Measurements from ENCODE around the gene VASH1. TPM values are rescaled to one million over a fixed set of nuclear protein-coding genes. Genes with fewer than 3 reads are reported as not detected.
A peak's percentile ranks its signal among the peaks of the same experiment; 100 is the strongest.

The VASH1 gene
- total and polyA plus RNA-seq, 2 experiments from 2014 or later, result 0.78 to 2.8 TPM

DNA sequence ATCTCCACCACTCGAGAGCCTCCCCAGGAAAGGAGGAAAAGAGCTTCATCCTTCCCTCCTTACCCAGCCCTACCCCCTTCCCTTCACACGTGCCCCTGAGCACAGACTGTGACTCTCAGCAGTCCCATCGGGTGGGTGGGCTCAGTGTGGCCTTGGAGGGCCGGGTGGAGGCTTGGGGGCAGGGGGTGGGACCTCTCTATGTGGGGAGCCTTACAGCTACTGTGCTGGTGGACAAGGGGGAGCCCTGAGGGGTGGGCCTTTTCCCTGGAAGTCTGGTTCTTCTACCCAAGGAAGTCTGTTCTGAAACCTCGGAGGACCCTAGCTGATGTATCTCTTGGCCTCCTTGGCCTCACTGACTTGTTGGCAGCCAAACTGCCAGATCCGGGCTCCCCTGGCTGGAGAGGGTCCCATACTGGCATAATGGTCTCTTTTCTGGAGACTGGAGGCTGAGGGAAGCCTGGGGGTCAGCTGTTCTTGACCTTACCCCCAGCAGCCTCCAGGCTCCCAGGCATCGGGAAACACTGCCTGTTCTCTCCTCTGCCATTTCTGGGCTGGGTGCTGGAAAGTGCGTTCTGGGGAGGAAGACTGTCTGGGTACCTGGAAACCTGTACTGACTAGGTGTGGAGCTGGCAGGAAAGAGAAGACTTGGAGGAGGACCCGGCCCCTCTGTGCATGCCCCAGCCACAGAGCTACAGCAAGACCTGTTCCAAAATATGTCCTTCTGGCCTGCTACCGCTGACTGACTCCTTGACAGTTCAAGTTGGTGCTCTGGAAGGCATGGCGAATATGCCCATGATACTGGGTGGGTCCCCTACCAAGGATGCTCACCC lies 7.6 kb downstream of the VASH1 start:
- Mint-ChIP-seq H3K4me3 (peak overlapping the region; percentile 47; the same call in 1 of the 3 replicates), H3K27ac (no peak overlapping the region)
- no peak for DNase-seq (ENCODE audit: low spot score)

More for the DNA sequence above, 7.6 kb downstream of the VASH1 start:
- H3K79me2 ChIP-seq (replicated peaks; ENCODE audit: insufficient read depth), result no peaks in the 10 kb centered on the region
- 0 out of 2 replicates have a peak overlapping the region, but pooled peaks have one; percentile 52 for H2AFZ ChIP-seq
- peak overlapping the region; percentile 79 for H3K4me2 ChIP-seq
- H3F3A ChIP-seq (replicated peaks; ENCODE audit: low read depth), result no peaks in the 10 kb centered on the region
- Mint-ChIP-seq H3K27me3 (ENCODE audit: insufficient read depth, low read depth, poor library complexity) (peaks cover 13% of the 10 kb centered on the region), H3K36me3 (ENCODE audit: low read depth) (no peaks in the 10 kb centered on the region), H3K4me1 (peaks cover 27% of the 10 kb centered on the region), H3K9me3 (0 out of 3 replicates have a peak, but pooled peaks cover 4% of the 10 kb centered on the region)
- no peak for ATAC-seq
- TF ChIP-seq ZNF114 (CRISPR knock-in tag; IDR thresholded peaks at IDR 0.05), result no peak
- no peak for TF ChIP-seq EZH2phosphoT487 (IDR thresholded peaks at IDR 0.05; ENCODE audit: unreplicated experiment)
- no peak for TF ChIP-seq CREB1 (CRISPR knock-in tag; IDR thresholded peaks at IDR 0.05; ENCODE audit: low read depth)
- no peak for TF ChIP-seq JUNB (IDR thresholded peaks at IDR 0.05; ENCODE audit: unreplicated experiment)
- TF ChIP-seq, protein P1, sequence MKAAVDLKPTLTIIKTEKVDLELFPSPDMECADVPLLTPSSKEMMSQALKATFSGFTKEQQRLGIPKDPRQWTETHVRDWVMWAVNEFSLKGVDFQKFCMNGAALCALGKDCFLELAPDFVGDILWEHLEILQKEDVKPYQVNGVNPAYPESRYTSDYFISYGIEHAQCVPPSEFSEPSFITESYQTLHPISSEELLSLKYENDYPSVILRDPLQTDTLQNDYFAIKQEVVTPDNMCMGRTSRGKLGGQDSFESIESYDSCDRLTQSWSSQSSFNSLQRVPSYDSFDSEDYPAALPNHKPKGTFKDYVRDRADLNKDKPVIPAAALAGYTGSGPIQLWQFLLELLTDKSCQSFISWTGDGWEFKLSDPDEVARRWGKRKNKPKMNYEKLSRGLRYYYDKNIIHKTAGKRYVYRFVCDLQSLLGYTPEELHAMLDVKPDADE (IDR thresholded peaks at IDR 0.05), result no peak
- TF ChIP-seq ZNF331 (CRISPR knock-in tag; IDR thresholded peaks at IDR 0.05; ENCODE audit: low read depth), result no peak
- TF ChIP-seq, protein P2, sequence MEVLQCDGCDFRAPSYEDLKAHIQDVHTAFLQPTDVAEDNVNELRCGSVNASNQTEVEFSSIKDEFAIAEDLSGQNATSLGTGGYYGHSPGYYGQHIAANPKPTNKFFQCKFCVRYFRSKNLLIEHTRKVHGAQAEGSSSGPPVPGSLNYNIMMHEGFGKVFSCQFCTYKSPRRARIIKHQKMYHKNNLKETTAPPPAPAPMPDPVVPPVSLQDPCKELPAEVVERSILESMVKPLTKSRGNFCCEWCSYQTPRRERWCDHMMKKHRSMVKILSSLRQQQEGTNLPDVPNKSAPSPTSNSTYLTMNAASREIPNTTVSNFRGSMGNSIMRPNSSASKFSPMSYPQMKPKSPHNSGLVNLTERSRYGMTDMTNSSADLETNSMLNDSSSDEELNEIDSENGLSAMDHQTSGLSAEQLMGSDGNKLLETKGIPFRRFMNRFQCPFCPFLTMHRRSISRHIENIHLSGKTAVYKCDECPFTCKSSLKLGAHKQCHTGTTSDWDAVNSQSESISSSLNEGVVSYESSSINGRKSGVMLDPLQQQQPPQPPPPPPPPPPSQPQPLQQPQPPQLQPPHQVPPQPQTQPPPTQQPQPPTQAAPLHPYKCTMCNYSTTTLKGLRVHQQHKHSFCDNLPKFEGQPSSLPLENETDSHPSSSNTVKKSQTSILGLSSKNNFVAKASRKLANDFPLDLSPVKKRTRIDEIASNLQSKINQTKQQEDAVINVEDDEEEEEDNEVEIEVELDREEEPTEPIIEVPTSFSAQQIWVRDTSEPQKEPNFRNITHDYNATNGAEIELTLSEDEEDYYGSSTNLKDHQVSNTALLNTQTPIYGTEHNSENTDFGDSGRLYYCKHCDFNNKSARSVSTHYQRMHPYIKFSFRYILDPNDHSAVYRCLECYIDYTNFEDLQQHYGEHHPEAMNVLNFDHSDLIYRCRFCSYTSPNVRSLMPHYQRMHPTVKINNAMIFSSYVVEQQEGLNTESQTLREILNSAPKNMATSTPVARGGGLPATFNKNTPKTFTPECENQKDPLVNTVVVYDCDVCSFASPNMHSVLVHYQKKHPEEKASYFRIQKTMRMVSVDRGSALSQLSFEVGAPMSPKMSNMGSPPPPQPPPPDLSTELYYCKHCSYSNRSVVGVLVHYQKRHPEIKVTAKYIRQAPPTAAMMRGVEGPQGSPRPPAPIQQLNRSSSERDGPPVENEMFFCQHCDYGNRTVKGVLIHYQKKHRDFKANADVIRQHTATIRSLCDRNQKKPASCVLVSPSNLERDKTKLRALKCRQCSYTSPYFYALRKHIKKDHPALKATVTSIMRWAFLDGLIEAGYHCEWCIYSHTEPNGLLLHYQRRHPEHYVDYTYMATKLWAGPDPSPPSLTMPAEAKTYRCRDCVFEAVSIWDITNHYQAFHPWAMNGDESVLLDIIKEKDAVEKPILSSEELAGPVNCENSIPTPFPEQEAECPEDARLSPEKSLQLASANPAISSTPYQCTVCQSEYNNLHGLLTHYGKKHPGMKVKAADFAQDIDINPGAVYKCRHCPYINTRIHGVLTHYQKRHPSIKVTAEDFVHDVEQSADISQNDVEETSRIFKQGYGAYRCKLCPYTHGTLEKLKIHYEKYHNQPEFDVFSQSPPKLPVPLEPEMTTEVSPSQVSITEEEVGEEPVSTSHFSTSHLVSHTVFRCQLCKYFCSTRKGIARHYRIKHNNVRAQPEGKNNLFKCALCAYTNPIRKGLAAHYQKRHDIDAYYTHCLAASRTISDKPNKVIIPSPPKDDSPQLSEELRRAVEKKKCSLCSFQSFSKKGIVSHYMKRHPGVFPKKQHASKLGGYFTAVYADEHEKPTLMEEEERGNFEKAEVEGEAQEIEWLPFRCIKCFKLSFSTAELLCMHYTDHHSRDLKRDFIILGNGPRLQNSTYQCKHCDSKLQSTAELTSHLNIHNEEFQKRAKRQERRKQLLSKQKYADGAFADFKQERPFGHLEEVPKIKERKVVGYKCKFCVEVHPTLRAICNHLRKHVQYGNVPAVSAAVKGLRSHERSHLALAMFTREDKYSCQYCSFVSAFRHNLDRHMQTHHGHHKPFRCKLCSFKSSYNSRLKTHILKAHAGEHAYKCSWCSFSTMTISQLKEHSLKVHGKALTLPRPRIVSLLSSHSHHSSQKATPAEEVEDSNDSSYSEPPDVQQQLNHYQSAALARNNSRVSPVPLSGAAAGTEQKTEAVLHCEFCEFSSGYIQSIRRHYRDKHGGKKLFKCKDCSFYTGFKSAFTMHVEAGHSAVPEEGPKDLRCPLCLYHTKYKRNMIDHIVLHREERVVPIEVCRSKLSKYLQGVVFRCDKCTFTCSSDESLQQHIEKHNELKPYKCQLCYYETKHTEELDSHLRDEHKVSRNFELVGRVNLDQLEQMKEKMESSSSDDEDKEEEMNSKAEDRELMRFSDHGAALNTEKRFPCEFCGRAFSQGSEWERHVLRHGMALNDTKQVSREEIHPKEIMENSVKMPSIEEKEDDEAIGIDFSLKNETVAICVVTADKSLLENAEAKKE (CRISPR knock-in tag; IDR thresholded peaks at IDR 0.05), result no peak
- TF ChIP-seq, protein P3, sequence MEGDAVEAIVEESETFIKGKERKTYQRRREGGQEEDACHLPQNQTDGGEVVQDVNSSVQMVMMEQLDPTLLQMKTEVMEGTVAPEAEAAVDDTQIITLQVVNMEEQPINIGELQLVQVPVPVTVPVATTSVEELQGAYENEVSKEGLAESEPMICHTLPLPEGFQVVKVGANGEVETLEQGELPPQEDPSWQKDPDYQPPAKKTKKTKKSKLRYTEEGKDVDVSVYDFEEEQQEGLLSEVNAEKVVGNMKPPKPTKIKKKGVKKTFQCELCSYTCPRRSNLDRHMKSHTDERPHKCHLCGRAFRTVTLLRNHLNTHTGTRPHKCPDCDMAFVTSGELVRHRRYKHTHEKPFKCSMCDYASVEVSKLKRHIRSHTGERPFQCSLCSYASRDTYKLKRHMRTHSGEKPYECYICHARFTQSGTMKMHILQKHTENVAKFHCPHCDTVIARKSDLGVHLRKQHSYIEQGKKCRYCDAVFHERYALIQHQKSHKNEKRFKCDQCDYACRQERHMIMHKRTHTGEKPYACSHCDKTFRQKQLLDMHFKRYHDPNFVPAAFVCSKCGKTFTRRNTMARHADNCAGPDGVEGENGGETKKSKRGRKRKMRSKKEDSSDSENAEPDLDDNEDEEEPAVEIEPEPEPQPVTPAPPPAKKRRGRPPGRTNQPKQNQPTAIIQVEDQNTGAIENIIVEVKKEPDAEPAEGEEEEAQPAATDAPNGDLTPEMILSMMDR (conservative IDR thresholded peaks at IDR 0.05; ENCODE audit: low read depth in 2 of 2), result no peak
- TF ChIP-seq, protein P4, sequence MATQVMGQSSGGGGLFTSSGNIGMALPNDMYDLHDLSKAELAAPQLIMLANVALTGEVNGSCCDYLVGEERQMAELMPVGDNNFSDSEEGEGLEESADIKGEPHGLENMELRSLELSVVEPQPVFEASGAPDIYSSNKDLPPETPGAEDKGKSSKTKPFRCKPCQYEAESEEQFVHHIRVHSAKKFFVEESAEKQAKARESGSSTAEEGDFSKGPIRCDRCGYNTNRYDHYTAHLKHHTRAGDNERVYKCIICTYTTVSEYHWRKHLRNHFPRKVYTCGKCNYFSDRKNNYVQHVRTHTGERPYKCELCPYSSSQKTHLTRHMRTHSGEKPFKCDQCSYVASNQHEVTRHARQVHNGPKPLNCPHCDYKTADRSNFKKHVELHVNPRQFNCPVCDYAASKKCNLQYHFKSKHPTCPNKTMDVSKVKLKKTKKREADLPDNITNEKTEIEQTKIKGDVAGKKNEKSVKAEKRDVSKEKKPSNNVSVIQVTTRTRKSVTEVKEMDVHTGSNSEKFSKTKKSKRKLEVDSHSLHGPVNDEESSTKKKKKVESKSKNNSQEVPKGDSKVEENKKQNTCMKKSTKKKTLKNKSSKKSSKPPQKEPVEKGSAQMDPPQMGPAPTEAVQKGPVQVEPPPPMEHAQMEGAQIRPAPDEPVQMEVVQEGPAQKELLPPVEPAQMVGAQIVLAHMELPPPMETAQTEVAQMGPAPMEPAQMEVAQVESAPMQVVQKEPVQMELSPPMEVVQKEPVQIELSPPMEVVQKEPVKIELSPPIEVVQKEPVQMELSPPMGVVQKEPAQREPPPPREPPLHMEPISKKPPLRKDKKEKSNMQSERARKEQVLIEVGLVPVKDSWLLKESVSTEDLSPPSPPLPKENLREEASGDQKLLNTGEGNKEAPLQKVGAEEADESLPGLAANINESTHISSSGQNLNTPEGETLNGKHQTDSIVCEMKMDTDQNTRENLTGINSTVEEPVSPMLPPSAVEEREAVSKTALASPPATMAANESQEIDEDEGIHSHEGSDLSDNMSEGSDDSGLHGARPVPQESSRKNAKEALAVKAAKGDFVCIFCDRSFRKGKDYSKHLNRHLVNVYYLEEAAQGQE (IDR thresholded peaks at IDR 0.05; ENCODE audit: unreplicated experiment), result no peak
- no peak for TF ChIP-seq NANOG (IDR thresholded peaks at IDR 0.05; ENCODE audit: borderline replicate concordance)
- peaks cover 11% of the 10 kb centered on the region for H3K4me1 ChIP-seq (ENCODE audit: insufficient read depth)
- no peaks in the 10 kb centered on the region for H4K20me1 ChIP-seq (replicated peaks; ENCODE audit: insufficient read depth)
- H3K9me2 ChIP-seq (ENCODE audit: insufficient read depth), result no peaks in the 10 kb centered on the region
- peak overlapping the region; percentile 44; the same call in 1 of the 2 replicates for H3K4me3 ChIP-seq
- no peaks in the 10 kb centered on the region for H3K36me3 ChIP-seq (ENCODE audit: insufficient read depth)
- no peak overlapping the region for H3K27ac ChIP-seq (ENCODE audit: low read depth)
- H3K27me3 ChIP-seq (ENCODE audit: insufficient read depth), result peaks cover 15% of the 10 kb centered on the region
